Left renal pelvis (tissue), 4 donors: ENCODE measurements around the gene RPA3. TPM values are rescaled to one million over a fixed set of nuclear protein-coding genes. Genes with fewer than 3 reads are reported as not detected.
A peak's percentile ranks its signal among the peaks of the same experiment; 100 is the strongest.
"Not testable (repeated sequence)": the region's sequence is repeated elsewhere in the genome, so short reads cannot be mapped to it uniquely, and the experiment has no call there.

Experiments
- DNase-seq, 4 donors: peaks; one replicate each; pipeline ENCODE4 v3.0.0-alpha.2; 2013; ENCODE audit warnings: low read depth in 4 of 4, low spot score in 3 of 4
- polyA plus RNA-seq, 4 donors: library from polyadenylated mRNA; unstranded; fragments of 120-200 nt; gene quantifications; one replicate each; pipeline ENCODE4 v1.2.1, GENCODE V29; 2013; ENCODE audit not compliant: insufficient read length in 4 of 4

The RPA3 gene
- polyA plus RNA-seq, 4 donors: 37.1 to 77.5 (median 61.0) TPM

- no peak for DNase-seq
These were observed 55.9 kb downstream of the RPA3 start for GRCh38 chr7:7662527-7662926.

GRCh38 chr7:7656459-7656858 is 61.9 kb downstream of the RPA3 start:
- not testable (repeated sequence) for DNase-seq

GRCh38 chr7:7654964-7655715 is 63.3 kb downstream of the RPA3 start:
- DNase-seq: no peak

GRCh38 chr7:7653593-7654187 is 64.7 kb downstream of the RPA3 start:
- no peak for DNase-seq

- DNase-seq: no peak
These were observed 65.4 kb downstream of the RPA3 start for GRCh38 chr7:7652798-7653540.

- DNase-seq: no peak
These were observed 66.9 kb downstream of the RPA3 start for GRCh38 chr7:7651479-7651878.

GRCh38 chr7:7650682-7651206 is 67.7 kb downstream of the RPA3 start:
- no peak for DNase-seq

- no peak for DNase-seq
These were observed 70.8 kb downstream of the RPA3 start for GRCh38 chr7:7647495-7648036.

- no peak for DNase-seq
These were observed 76.3 kb downstream of the RPA3 start for GRCh38 chr7:7642081-7642480.

GRCh38 chr7:7641129-7641663 is 77.2 kb downstream of the RPA3 start:
- no peak for DNase-seq

GRCh38 chr7:7640221-7641128 is 77.9 kb downstream of the RPA3 start, which contains the start of gene UMAD1:
TSS of gene UMAD1 (plus strand) at chr7:7640752. CDS start at chr7:7673372, 32,620 bp downstream.
- DNase-seq: peak; percentile 96 to 98 (median 98)

- DNase-seq: peak in 1 of 4 donors; percentile 29
These were observed 78.6 kb downstream of the RPA3 start for GRCh38 chr7:7639847-7640220.

- no peak for DNase-seq
These were observed 79.0 kb downstream of the RPA3 start for GRCh38 chr7:7639421-7639820.

GRCh38 chr7:7630626-7631329 is 87.6 kb downstream of the RPA3 start:
- no peak for DNase-seq

- no peak for DNase-seq
These were observed 89.9 kb downstream of the RPA3 start for GRCh38 chr7:7628476-7628875.

GRCh38 chr7:7620644-7621210 is 97.7 kb downstream of the RPA3 start:
- no peak for DNase-seq

- DNase-seq: no peak
These were observed 98.2 kb downstream of the RPA3 start for GRCh38 chr7:7620236-7620635.

GRCh38 chr7:7618410-7618809 is 100.0 kb downstream of the RPA3 start:
- DNase-seq: no peak

GRCh38 chr7:7617550-7617949 is 100.9 kb downstream of the RPA3 start:
- DNase-seq: no peak
